DND-41 (cell line): ENCODE measurements around the gene TSEN2.

ENCODE experiments used
- EZH2 ChIP-seq: IDR thresholded peaks from 3 replicates; pipeline ENCODE4 v1.6.1; 2012; ENCODE audit warnings: borderline replicate concordance, low read depth, mild to moderate bottlenecking, moderate library complexity, low read length, inconsistent platforms; ENCODE audit not compliant: severe bottlenecking
- TF ChIP-seq, protein P1 (sequence below): IDR thresholded peaks from 2 replicates; pipeline ENCODE4 v1.5.1; 2012; ENCODE audit warnings: borderline replicate concordance, low read length, moderate library complexity, mild to moderate bottlenecking; ENCODE audit not compliant: poor library complexity, severe bottlenecking; ENCODE audit errors: extremely low read depth

DNA sequence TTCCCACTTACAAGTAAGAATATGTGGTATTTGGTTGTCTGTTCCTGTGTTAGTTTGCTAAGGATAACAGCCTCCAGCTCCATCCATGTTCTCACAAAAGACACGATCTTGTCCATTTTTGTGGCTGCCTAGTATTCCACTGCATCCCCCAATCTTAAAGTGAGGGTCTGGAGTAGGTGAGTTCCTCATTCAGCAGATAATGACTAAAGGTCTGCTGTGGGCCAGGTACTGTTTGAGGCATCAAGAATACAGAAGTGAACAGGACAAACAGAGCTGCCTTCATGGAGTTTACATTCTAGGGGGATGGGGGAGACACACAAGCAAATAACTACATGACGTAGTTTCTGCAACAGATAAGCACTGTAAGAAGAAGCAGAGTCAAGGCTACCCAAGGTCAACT lies 36.7 kb downstream of the TSEN2 start:
- TF ChIP-seq, protein P1, sequence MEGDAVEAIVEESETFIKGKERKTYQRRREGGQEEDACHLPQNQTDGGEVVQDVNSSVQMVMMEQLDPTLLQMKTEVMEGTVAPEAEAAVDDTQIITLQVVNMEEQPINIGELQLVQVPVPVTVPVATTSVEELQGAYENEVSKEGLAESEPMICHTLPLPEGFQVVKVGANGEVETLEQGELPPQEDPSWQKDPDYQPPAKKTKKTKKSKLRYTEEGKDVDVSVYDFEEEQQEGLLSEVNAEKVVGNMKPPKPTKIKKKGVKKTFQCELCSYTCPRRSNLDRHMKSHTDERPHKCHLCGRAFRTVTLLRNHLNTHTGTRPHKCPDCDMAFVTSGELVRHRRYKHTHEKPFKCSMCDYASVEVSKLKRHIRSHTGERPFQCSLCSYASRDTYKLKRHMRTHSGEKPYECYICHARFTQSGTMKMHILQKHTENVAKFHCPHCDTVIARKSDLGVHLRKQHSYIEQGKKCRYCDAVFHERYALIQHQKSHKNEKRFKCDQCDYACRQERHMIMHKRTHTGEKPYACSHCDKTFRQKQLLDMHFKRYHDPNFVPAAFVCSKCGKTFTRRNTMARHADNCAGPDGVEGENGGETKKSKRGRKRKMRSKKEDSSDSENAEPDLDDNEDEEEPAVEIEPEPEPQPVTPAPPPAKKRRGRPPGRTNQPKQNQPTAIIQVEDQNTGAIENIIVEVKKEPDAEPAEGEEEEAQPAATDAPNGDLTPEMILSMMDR, result no peak
- no peak for TF ChIP-seq EZH2
